ENCODE measurements around the gene DAAM2. TPM values are rescaled to one million over a fixed set of nuclear protein-coding genes. Genes with fewer than 3 reads are reported as not detected.

DAAM2 gene
- total RNA-seq, 1 donor from 2014 or later, result 87.2 TPM

- Mint-ChIP-seq H3K9me3 (ENCODE audit: unreplicated experiment) (no peaks in the 10 kb centered on the region), H3K4me3 (ENCODE audit: unreplicated experiment) (no peak overlapping the region), H3K27me3 (ENCODE audit: unreplicated experiment) (no peaks in the 10 kb centered on the region), H3K4me1 (ENCODE audit: unreplicated experiment) (peaks cover 51% of the 10 kb centered on the region), H3K36me3 (ENCODE audit: unreplicated experiment) (peaks cover 21% of the 10 kb centered on the region), H3K27ac (ENCODE audit: unreplicated experiment) (no peak overlapping the region)
- no peak for DNase-seq (ENCODE audit: extremely low spot score, unreplicated experiment)
- TF ChIP-seq, protein P1, sequence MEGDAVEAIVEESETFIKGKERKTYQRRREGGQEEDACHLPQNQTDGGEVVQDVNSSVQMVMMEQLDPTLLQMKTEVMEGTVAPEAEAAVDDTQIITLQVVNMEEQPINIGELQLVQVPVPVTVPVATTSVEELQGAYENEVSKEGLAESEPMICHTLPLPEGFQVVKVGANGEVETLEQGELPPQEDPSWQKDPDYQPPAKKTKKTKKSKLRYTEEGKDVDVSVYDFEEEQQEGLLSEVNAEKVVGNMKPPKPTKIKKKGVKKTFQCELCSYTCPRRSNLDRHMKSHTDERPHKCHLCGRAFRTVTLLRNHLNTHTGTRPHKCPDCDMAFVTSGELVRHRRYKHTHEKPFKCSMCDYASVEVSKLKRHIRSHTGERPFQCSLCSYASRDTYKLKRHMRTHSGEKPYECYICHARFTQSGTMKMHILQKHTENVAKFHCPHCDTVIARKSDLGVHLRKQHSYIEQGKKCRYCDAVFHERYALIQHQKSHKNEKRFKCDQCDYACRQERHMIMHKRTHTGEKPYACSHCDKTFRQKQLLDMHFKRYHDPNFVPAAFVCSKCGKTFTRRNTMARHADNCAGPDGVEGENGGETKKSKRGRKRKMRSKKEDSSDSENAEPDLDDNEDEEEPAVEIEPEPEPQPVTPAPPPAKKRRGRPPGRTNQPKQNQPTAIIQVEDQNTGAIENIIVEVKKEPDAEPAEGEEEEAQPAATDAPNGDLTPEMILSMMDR (IDR thresholded peaks at IDR 0.05), result no peak
Observed at GRCh38 chr6:39848171-39848570, 56.0 kb downstream of the DAAM2 start.

GRCh38 chr6:39849228-39849627 lies 57.1 kb downstream of the DAAM2 start:
- H3K4me1 Mint-ChIP-seq (ENCODE audit: unreplicated experiment), result peaks cover 52% of the 10 kb centered on the region
- DNase-seq (ENCODE audit: extremely low spot score, unreplicated experiment), result no peak
- no peak overlapping the region for H3K4me3 Mint-ChIP-seq (ENCODE audit: unreplicated experiment)
- H3K27me3 Mint-ChIP-seq (ENCODE audit: unreplicated experiment), result no peaks in the 10 kb centered on the region
- H3K36me3 Mint-ChIP-seq (ENCODE audit: unreplicated experiment), result peaks cover 26% of the 10 kb centered on the region
- TF ChIP-seq, protein P1 (IDR thresholded peaks at IDR 0.05), result no peak
- peak overlapping the region; percentile 73 for H3K27ac Mint-ChIP-seq (ENCODE audit: unreplicated experiment)
- no peaks in the 10 kb centered on the region for H3K9me3 Mint-ChIP-seq (ENCODE audit: unreplicated experiment)

GRCh38 chr6:39849764-39850163 lies 57.6 kb downstream of the DAAM2 start:
- Mint-ChIP-seq H3K4me3 (ENCODE audit: unreplicated experiment) (no peak overlapping the region), H3K36me3 (ENCODE audit: unreplicated experiment) (peaks cover 29% of the 10 kb centered on the region), H3K27me3 (ENCODE audit: unreplicated experiment) (no peaks in the 10 kb centered on the region), H3K4me1 (ENCODE audit: unreplicated experiment) (peaks cover 58% of the 10 kb centered on the region), H3K9me3 (ENCODE audit: unreplicated experiment) (no peaks in the 10 kb centered on the region), H3K27ac (ENCODE audit: unreplicated experiment) (peak overlapping the region; percentile 73)
- no peak for DNase-seq (ENCODE audit: extremely low spot score, unreplicated experiment)
- TF ChIP-seq, protein P1 (IDR thresholded peaks at IDR 0.05), result no peak

- no peak for DNase-seq (ENCODE audit: extremely low spot score, unreplicated experiment)
- H3K36me3 Mint-ChIP-seq (ENCODE audit: unreplicated experiment), result peaks cover 32% of the 10 kb centered on the region
- H3K27me3 Mint-ChIP-seq (ENCODE audit: unreplicated experiment), result no peaks in the 10 kb centered on the region
- no peaks in the 10 kb centered on the region for H3K9me3 Mint-ChIP-seq (ENCODE audit: unreplicated experiment)
- TF ChIP-seq, protein P1 (IDR thresholded peaks at IDR 0.05), result no peak
- no peak overlapping the region for H3K4me3 Mint-ChIP-seq (ENCODE audit: unreplicated experiment)
- H3K4me1 Mint-ChIP-seq (ENCODE audit: unreplicated experiment), result peaks cover 68% of the 10 kb centered on the region
- peak overlapping the region; percentile 39 for H3K27ac Mint-ChIP-seq (ENCODE audit: unreplicated experiment)
Observed at GRCh38 chr6:39850736-39851297, 58.6 kb downstream of the DAAM2 start.

GRCh38 chr6:39851331-39851730 lies 59.2 kb downstream of the DAAM2 start:
- Mint-ChIP-seq H3K9me3 (ENCODE audit: unreplicated experiment) (no peaks in the 10 kb centered on the region), H3K27me3 (ENCODE audit: unreplicated experiment) (no peaks in the 10 kb centered on the region), H3K36me3 (ENCODE audit: unreplicated experiment) (peaks cover 34% of the 10 kb centered on the region), H3K27ac (ENCODE audit: unreplicated experiment) (peak overlapping the region; percentile 48), H3K4me1 (ENCODE audit: unreplicated experiment) (peaks cover 69% of the 10 kb centered on the region), H3K4me3 (ENCODE audit: unreplicated experiment) (no peak overlapping the region)
- TF ChIP-seq, protein P1 (IDR thresholded peaks at IDR 0.05), result no peak
- no peak for DNase-seq (ENCODE audit: extremely low spot score, unreplicated experiment)
